DND-41 (cell line): ENCODE measurements around the gene PTPRE.

Source experiments
- ATAC-seq: fragments of 200-7000 bp; cut with Tn5 transposase; 3 replicates; pipeline ENCODE4 v1.9.1; 2021; ENCODE audit warnings: low read depth; ENCODE audit not compliant: insufficient read depth
- DNase-seq: peaks from one replicate; pipeline ENCODE4 v3.0.0-alpha.2; 2020
- H2AFZ ChIP-seq: 2 replicates; pipeline ENCODE4 v1.6.0; 2012; ENCODE audit warnings: low read depth, low read length
- H3K27ac ChIP-seq: 2 replicates; pipeline ENCODE4 v1.5.1; 2012; ENCODE audit warnings: low read length, inconsistent platforms
- H3K27me3 ChIP-seq: fragments of 200-600 bp; sonication (generic); 2 replicates; pipeline ENCODE4 v1.6.0; 2012; ENCODE audit warnings: low read length, mild to moderate bottlenecking, inconsistent platforms; ENCODE audit not compliant: insufficient read depth, poor library complexity
- H3K36me3 ChIP-seq: 2 replicates; pipeline ENCODE4 v1.5.1; 2012; ENCODE audit warnings: low read length, inconsistent platforms; ENCODE audit not compliant: insufficient read depth
- H3K4me1 ChIP-seq: 2 replicates; pipeline ENCODE4 v1.5.1; 2012; ENCODE audit warnings: mild to moderate bottlenecking, low read length; ENCODE audit not compliant: insufficient read depth
- H3K4me2 ChIP-seq: 2 replicates; pipeline ENCODE4 v1.6.0; 2012; ENCODE audit warnings: mild to moderate bottlenecking, moderate library complexity, low read length, inconsistent platforms; ENCODE audit not compliant: insufficient read depth
- H3K4me3 ChIP-seq, 2 experiments: fragments of 200-600 bp in 1 of 2; shearing (Covaris generic) in 1 of 2; 2 replicates each; pipeline ENCODE4 v1.5.1; 2012 to 2016; ENCODE audit warnings: inconsistent platforms in 2 of 2, low read length in 2 of 2, mild to moderate bottlenecking in 2 of 2, low read depth in 1 of 2, moderate library complexity in 1 of 2
- H3K79me2 ChIP-seq: 2 replicates; pipeline ENCODE4 v1.6.0; 2012; ENCODE audit warnings: low read length, inconsistent platforms; ENCODE audit not compliant: insufficient read depth
- H3K9ac ChIP-seq: 2 replicates; pipeline ENCODE4 v1.6.0; 2012; ENCODE audit warnings: low read depth, mild to moderate bottlenecking, inconsistent platforms, low read length, moderate library complexity
- H3K9me3 ChIP-seq: 2 replicates; pipeline ENCODE4 v1.5.1; 2012; ENCODE audit warnings: low read length, moderate library complexity, mild to moderate bottlenecking, inconsistent platforms; ENCODE audit not compliant: insufficient read depth, severe bottlenecking
- H4K20me1 ChIP-seq: 2 replicates; pipeline ENCODE4 v1.6.0; 2012; ENCODE audit warnings: low read length; ENCODE audit not compliant: insufficient read depth
- CTCF ChIP-seq: IDR thresholded peaks from 2 replicates; pipeline ENCODE4 v1.5.1; 2012; ENCODE audit warnings: borderline replicate concordance, low read length, moderate library complexity, mild to moderate bottlenecking; ENCODE audit not compliant: poor library complexity, severe bottlenecking; ENCODE audit errors: extremely low read depth
- EZH2 ChIP-seq: IDR thresholded peaks from 3 replicates; pipeline ENCODE4 v1.6.1; 2012; ENCODE audit warnings: borderline replicate concordance, low read depth, mild to moderate bottlenecking, moderate library complexity, low read length, inconsistent platforms; ENCODE audit not compliant: severe bottlenecking

Gene PTPRE

GRCh38 chr10:127882801-127883459 lies 24.0 kb upstream of the PTPRE start:
- H2AFZ ChIP-seq, result no peak overlapping the region

GRCh38 chr10:127883516-127883915 lies 23.4 kb upstream of the PTPRE start:
- H3K4me1 ChIP-seq, result peaks cover 12% of the 10 kb centered on the region
- H2AFZ ChIP-seq, result no peak overlapping the region
- no peaks in the 10 kb centered on the region for H3K36me3 ChIP-seq
- no peaks in the 10 kb centered on the region for H4K20me1 ChIP-seq
- no peaks in the 10 kb centered on the region for H3K79me2 ChIP-seq
- H3K4me2 ChIP-seq, result no peak overlapping the region
- no peak overlapping the region for H3K9ac ChIP-seq
- H3K27ac ChIP-seq, result no peak overlapping the region
- TF ChIP-seq EZH2, result no peak
- no peak for TF ChIP-seq CTCF
- ATAC-seq (no peak), DNase-seq (no peak)
- no peaks in the 10 kb centered on the region for H3K9me3 ChIP-seq
- no peak overlapping the region for H3K4me3 ChIP-seq
- peaks cover 3% of the 10 kb centered on the region for H3K27me3 ChIP-seq

More at GRCh38 chr10:127882801-127883459, 24.0 kb upstream of the PTPRE start:
- H3K4me2 ChIP-seq, result no peak overlapping the region
- H3K79me2 ChIP-seq, result no peaks in the 10 kb centered on the region
- no peaks in the 10 kb centered on the region for H3K9me3 ChIP-seq
- peaks cover 12% of the 10 kb centered on the region for H3K4me1 ChIP-seq
- no peak overlapping the region for H3K4me3 ChIP-seq
- H3K36me3 ChIP-seq, result no peaks in the 10 kb centered on the region
- TF ChIP-seq EZH2 (no peak), CTCF (no peak)
- peaks cover 5% of the 10 kb centered on the region for H3K27me3 ChIP-seq
- H4K20me1 ChIP-seq, result no peaks in the 10 kb centered on the region
- DNase-seq, result no peak
- no peak overlapping the region for H3K27ac ChIP-seq
- H3K9ac ChIP-seq, result no peak overlapping the region
- ATAC-seq, result no peak

GRCh38 chr10:127884501-127884900 lies 22.4 kb upstream of the PTPRE start:
- TF ChIP-seq CTCF, result no peak
- no peak for TF ChIP-seq EZH2
- no peaks in the 10 kb centered on the region for H4K20me1 ChIP-seq
- H3K4me1 ChIP-seq, result peaks cover 12% of the 10 kb centered on the region
- H3K27ac ChIP-seq, result no peak overlapping the region
- peaks cover 4% of the 10 kb centered on the region for H3K27me3 ChIP-seq
- no peak overlapping the region for H3K9ac ChIP-seq
- no peak overlapping the region for H2AFZ ChIP-seq
- H3K4me3 ChIP-seq, result no peak overlapping the region
- H3K79me2 ChIP-seq, result no peaks in the 10 kb centered on the region
- DNase-seq (no peak), ATAC-seq (no peak)
- H3K36me3 ChIP-seq, result no peaks in the 10 kb centered on the region
- H3K4me2 ChIP-seq, result no peak overlapping the region
- no peaks in the 10 kb centered on the region for H3K9me3 ChIP-seq
